ENCODE data around the gene CLNK. TPM values are rescaled to one million over a fixed set of nuclear protein-coding genes. Genes with fewer than 3 reads are reported as not detected.

The CLNK gene
- total and polyA plus RNA-seq, 2 donors (not counting 1 experiment from before 2014, with no cell fraction given) = 0.57 to 0.75 TPM

DNA sequence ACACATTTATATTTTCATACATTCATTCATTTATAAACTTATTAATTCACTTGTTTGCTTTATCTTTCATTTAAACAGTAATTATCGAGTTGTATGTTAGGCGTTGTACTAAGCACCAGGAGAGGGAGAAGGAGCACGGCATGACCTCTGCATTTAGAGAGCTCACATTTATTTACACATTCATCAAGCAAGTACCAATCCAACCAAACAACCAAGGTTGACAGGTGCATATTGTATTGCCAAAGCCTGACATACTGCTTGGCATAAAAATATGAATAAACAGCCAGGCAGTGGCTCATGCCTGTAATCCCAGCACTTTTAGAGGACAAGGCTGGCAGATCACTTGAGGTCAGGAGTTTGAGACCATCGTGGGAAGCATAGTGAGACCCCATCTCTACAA lies 37.0 kb upstream of the CLNK start:
- Histone ChIP-seq H3K4me1 (ENCODE audit: control insufficient read depth in 2 of 2, insufficient read depth in 2 of 2, low read length in 2 of 2) (peaks cover 19 to 22% of the 10 kb centered on the region in 2 donors), H3K9me3 (ENCODE audit: control extremely low read depth in 1 of 3, control insufficient read depth in 2 of 3, insufficient read depth in 1 of 3, low read length in 2 of 3) (peaks cover 0 to 14% (median 0%) of the 10 kb centered on the region in 3 donors), H2AFZ (ENCODE audit: insufficient read depth, low read depth, low read length, poor library complexity, severe bottlenecking) (no peak overlapping the region), H3K27ac (ENCODE audit: low read length in 2 of 2) (no peak overlapping the region), H3K9ac (ENCODE audit: low read length) (no peak overlapping the region), H3K36me3 (replicated peaks in 1 of 2; ENCODE audit: control extremely low read depth in 1 of 2, control insufficient read depth in 1 of 2, extremely low read depth in 1 of 2, insufficient read depth in 2 of 2, low read length in 1 of 2) (no peaks in the 10 kb centered on the region), H3K27me3 (replicated peaks in 1 of 4; ENCODE audit: control extremely low read depth in 1 of 4, control insufficient read depth in 3 of 4, insufficient read depth in 4 of 4, low read length in 3 of 4) (no peaks in the 10 kb centered on the region), H3K4me3 (ENCODE audit: control extremely low read depth in 1 of 5, extremely low read depth in 1 of 5, insufficient read depth in 1 of 5, low read depth in 2 of 5, low read length in 4 of 5) (no peak overlapping the region), H4K20me1 (ENCODE audit: control insufficient read depth, insufficient read depth, low read length, poor library complexity, severe bottlenecking) (no peaks in the 10 kb centered on the region), H3K4me2 (replicated peaks; ENCODE audit: low read depth, low read length, poor library complexity, severe bottlenecking) (no peak overlapping the region), H3K79me2 (ENCODE audit: control insufficient read depth, insufficient read depth, low read length) (no peaks in the 10 kb centered on the region)
- no peak for DNase-seq
- WGBS (ENCODE audit: insufficient coverage) = 100% methylated on average over 1 of the region's 4 CpGs
- TF ChIP-seq, protein P1, sequence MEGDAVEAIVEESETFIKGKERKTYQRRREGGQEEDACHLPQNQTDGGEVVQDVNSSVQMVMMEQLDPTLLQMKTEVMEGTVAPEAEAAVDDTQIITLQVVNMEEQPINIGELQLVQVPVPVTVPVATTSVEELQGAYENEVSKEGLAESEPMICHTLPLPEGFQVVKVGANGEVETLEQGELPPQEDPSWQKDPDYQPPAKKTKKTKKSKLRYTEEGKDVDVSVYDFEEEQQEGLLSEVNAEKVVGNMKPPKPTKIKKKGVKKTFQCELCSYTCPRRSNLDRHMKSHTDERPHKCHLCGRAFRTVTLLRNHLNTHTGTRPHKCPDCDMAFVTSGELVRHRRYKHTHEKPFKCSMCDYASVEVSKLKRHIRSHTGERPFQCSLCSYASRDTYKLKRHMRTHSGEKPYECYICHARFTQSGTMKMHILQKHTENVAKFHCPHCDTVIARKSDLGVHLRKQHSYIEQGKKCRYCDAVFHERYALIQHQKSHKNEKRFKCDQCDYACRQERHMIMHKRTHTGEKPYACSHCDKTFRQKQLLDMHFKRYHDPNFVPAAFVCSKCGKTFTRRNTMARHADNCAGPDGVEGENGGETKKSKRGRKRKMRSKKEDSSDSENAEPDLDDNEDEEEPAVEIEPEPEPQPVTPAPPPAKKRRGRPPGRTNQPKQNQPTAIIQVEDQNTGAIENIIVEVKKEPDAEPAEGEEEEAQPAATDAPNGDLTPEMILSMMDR (IDR thresholded peaks at IDR 0.05) = no peak
- no peak for TF ChIP-seq EZH2 (IDR thresholded peaks at IDR 0.05; ENCODE audit: borderline replicate concordance, insufficient read depth, low read depth, low read length, poor library complexity, severe bottlenecking)
- Mint-ChIP-seq H3K4me1 (peaks cover 31% of the 10 kb centered on the region), H3K9me3 (ENCODE audit: insufficient read depth) (no peaks in the 10 kb centered on the region), H3K27me3 (no peaks in the 10 kb centered on the region), H3K27ac (no peak overlapping the region), H3K4me3 (no peak overlapping the region)
- POLR2A ChIA-PET = no interaction called here
- CTCF ChIA-PET = no interaction called here
- intact Hi-C loops (cut with micrococcal nuclease) = loop anchor here (10.0 kb wide), 1 partner anchor 137 kb away; no protein-coding TSS in a partner anchor
- no peak for ATAC-seq (ENCODE audit: low read depth)

DNA sequence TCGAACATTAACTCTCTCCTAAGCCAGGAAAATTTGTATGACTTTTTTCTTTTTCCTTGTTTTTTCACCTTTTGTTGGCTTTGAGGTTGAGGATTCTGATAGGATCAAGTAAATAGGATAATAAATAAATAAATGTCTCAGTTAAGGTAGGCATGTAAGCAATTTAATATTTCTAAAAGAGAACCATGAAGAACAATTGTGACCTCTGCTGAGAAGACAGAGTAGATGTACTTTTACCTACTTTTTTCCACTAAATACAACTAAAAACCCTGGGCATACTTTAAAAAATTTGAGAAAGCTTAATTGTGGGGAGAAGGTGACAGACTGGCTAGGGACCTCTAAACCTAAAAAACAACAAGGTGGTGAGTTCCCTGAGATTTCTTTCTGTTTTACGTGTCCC lies 31.6 kb upstream of the CLNK start:
- Histone ChIP-seq H3K4me2 (replicated peaks; ENCODE audit: low read depth, low read length, poor library complexity, severe bottlenecking) (no peak overlapping the region), H3K79me2 (ENCODE audit: control insufficient read depth, insufficient read depth, low read length) (no peaks in the 10 kb centered on the region), H4K20me1 (ENCODE audit: control insufficient read depth, insufficient read depth, low read length, poor library complexity, severe bottlenecking) (no peaks in the 10 kb centered on the region), H3K4me3 (ENCODE audit: control extremely low read depth in 1 of 5, extremely low read depth in 1 of 5, insufficient read depth in 1 of 5, low read depth in 2 of 5, low read length in 4 of 5) (no peak overlapping the region), H3K27ac (ENCODE audit: low read length in 2 of 2) (no peak overlapping the region), H3K9me3 (ENCODE audit: control extremely low read depth in 1 of 3, control insufficient read depth in 2 of 3, insufficient read depth in 1 of 3, low read length in 2 of 3) (peaks cover 0 to 4% (median 0%) of the 10 kb centered on the region in 3 donors), H3K9ac (ENCODE audit: low read length) (no peak overlapping the region), H3K4me1 (ENCODE audit: control insufficient read depth in 2 of 2, insufficient read depth in 2 of 2, low read length in 2 of 2) (no peaks in the 10 kb centered on the region), H3K36me3 (replicated peaks in 1 of 2; ENCODE audit: control extremely low read depth in 1 of 2, control insufficient read depth in 1 of 2, extremely low read depth in 1 of 2, insufficient read depth in 2 of 2, low read length in 1 of 2) (no peaks in the 10 kb centered on the region), H3K27me3 (replicated peaks in 1 of 4; ENCODE audit: control extremely low read depth in 1 of 4, control insufficient read depth in 3 of 4, insufficient read depth in 4 of 4, low read length in 3 of 4) (no peaks in the 10 kb centered on the region), H2AFZ (ENCODE audit: insufficient read depth, low read depth, low read length, poor library complexity, severe bottlenecking) (no peak overlapping the region)
- H3K4me1 Mint-ChIP-seq = peaks cover 4% of the 10 kb centered on the region
- intact Hi-C loops (cut with micrococcal nuclease) = no loop called here
- ATAC-seq (ENCODE audit: low read depth) (no peak), DNase-seq (no peak)
- no peak for TF ChIP-seq EZH2 (IDR thresholded peaks at IDR 0.05; ENCODE audit: borderline replicate concordance, insufficient read depth, low read depth, low read length, poor library complexity, severe bottlenecking)
- TF ChIP-seq, protein P1 (IDR thresholded peaks at IDR 0.05) = no peak
- H3K27me3 Mint-ChIP-seq = no peaks in the 10 kb centered on the region
- ChIA-PET POLR2A (no interaction called here), CTCF (interaction anchor here (0.7 kb wide), 1 partner anchor 996 kb away, joined by 3 read pairs; no protein-coding TSS in a partner anchor)
- no peak overlapping the region for H3K27ac Mint-ChIP-seq
- no peaks in the 10 kb centered on the region for H3K9me3 Mint-ChIP-seq (ENCODE audit: insufficient read depth)
- no CpG with 5 or more reads among the region's 2 CpGs for WGBS (ENCODE audit: insufficient coverage)
- no peak overlapping the region for H3K4me3 Mint-ChIP-seq

All from B cell (primary cell).